ENCODE data around the gene ARID4A. TPM values are rescaled to one million over a fixed set of nuclear protein-coding genes. Genes with fewer than 3 reads are reported as not detected.
A peak's percentile ranks its signal among the peaks of the same experiment; 100 is the strongest.
"Not testable (repeated sequence)": the region's sequence is repeated elsewhere in the genome, so short reads cannot be mapped to it uniquely, and the experiment has no call there.

The ARID4A gene
- total and polyA plus RNA-seq, 2 donors = 13.7 to 14.8 TPM

DNA sequence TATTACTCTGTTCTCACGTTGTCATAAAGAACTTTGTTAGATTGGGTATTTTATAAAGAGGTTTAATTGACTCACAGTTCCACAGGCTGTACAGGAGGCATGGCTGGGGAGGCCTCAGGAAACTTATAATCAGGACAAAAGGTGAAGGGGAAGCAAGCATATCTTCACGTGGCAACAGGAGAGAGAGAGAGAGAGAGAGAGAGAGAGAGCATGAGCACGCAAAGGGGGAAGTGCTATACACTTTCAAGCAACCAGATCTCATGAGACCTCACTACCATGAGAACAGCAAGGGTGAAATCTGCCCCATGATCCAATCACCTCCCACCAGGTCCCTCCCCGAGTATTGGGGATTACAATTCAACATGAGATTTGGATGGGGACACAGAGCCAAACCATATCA, 41.3 kb downstream of the ARID4A start:
- not testable (repeated sequence) for H3K4me1 ChIP-seq (ENCODE audit: control insufficient read depth in 2 of 2, insufficient read depth in 2 of 2, low read length in 2 of 2); H3K4me3 ChIP-seq (ENCODE audit: low read length in 2 of 2); H3K27me3 ChIP-seq (ENCODE audit: control insufficient read depth in 2 of 2, insufficient read depth in 1 of 2, low read length in 1 of 2); H3K9me3 ChIP-seq (ENCODE audit: control insufficient read depth in 2 of 2, insufficient read depth in 1 of 2, low read length in 1 of 2); H3K27ac ChIP-seq (ENCODE audit: low read depth in 1 of 2, low read length in 1 of 2); DNase-seq (ENCODE audit: low read depth in 6 of 9, low spot score in 9 of 9)
- WGBS = 77% methylated on average over 4 of the region's 4 CpGs
- peaks cover 23 to 35% of the 10 kb centered on the region in 2 donors for H3K36me3 ChIP-seq (ENCODE audit: control insufficient read depth in 2 of 2, insufficient read depth in 2 of 2, low read length in 1 of 2)

DNA sequence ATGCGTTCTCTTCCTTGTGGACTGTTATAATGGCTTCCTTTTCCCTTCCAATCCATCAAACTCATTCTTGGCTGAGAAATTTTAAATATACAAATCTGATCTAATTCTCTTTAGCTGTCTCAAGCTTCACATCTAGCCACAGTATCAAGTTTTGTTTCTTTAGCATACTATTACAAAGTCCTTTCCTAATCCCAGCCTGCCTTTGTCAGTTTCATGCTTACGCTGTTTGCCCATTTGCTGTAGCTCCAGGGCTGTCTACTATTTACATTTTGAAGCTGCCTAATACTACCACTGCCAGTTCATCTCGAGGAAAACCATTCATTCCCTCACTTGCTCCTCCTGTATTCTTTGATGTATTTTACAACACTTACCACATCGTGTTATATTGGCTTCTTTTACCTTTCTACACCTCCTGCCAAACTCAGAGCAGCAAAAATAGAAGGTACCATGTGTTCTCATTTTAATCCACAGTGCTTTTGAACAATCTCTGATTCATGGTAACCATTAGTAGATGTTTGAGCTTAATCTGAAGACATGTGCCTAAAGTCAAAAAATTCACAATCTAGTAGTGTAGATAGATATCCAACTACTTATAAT, 42.9 kb downstream of the ARID4A start:
- Histone ChIP-seq H3K4me3 (ENCODE audit: low read length in 2 of 2) (no peak overlapping the region), H3K27ac (ENCODE audit: low read depth in 1 of 2, low read length in 1 of 2) (no peak overlapping the region), H3K27me3 (ENCODE audit: control insufficient read depth in 2 of 2, insufficient read depth in 1 of 2, low read length in 1 of 2) (no peaks in the 10 kb centered on the region), H3K36me3 (ENCODE audit: control insufficient read depth in 2 of 2, insufficient read depth in 2 of 2, low read length in 1 of 2) (peaks cover 21 to 35% of the 10 kb centered on the region in 2 donors), H3K4me1 (ENCODE audit: control insufficient read depth in 2 of 2, insufficient read depth in 2 of 2, low read length in 2 of 2) (no peaks in the 10 kb centered on the region), H3K9me3 (ENCODE audit: control insufficient read depth in 2 of 2, insufficient read depth in 1 of 2, low read length in 1 of 2) (no peaks in the 10 kb centered on the region)
- DNase-seq (ENCODE audit: low read depth in 6 of 9, low spot score in 9 of 9) = no peak
- 95% methylated on average over 4 of the region's 4 CpGs for WGBS

DNA sequence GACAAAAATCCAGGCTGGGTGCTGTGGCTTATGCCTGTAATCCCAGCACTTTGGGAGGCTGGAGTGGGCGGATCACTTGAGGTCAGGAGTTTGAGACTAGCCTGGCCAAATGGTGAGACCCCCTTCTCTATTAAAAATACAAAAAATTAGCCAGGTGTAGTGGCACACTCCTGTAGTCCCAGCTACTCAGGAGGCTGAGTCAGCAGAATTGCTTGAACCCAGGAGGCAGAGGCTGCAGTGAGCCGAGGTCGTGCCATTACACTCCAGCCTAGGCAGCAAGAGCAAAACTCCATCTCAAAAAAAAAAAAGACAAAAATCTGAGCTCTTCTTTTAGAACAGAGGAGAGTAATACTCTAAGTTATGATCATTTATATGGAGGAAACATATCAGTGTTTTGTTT, 45.2 kb downstream of the ARID4A start:
- not testable (repeated sequence) for H3K4me1 ChIP-seq (ENCODE audit: control insufficient read depth in 2 of 2, insufficient read depth in 2 of 2, low read length in 2 of 2); H3K27me3 ChIP-seq (ENCODE audit: control insufficient read depth in 2 of 2, insufficient read depth in 1 of 2, low read length in 1 of 2); H3K27ac ChIP-seq (ENCODE audit: low read depth in 1 of 2, low read length in 1 of 2); H3K9me3 ChIP-seq (ENCODE audit: control insufficient read depth in 2 of 2, insufficient read depth in 1 of 2, low read length in 1 of 2); H3K4me3 ChIP-seq (ENCODE audit: low read length in 2 of 2); DNase-seq (ENCODE audit: low read depth in 6 of 9, low spot score in 9 of 9)
- H3K36me3 ChIP-seq (ENCODE audit: control insufficient read depth in 2 of 2, insufficient read depth in 2 of 2, low read length in 1 of 2) = peaks cover 21 to 43% of the 10 kb centered on the region in 2 donors
- WGBS = 98% methylated on average over 3 of the region's 3 CpGs

DNA sequence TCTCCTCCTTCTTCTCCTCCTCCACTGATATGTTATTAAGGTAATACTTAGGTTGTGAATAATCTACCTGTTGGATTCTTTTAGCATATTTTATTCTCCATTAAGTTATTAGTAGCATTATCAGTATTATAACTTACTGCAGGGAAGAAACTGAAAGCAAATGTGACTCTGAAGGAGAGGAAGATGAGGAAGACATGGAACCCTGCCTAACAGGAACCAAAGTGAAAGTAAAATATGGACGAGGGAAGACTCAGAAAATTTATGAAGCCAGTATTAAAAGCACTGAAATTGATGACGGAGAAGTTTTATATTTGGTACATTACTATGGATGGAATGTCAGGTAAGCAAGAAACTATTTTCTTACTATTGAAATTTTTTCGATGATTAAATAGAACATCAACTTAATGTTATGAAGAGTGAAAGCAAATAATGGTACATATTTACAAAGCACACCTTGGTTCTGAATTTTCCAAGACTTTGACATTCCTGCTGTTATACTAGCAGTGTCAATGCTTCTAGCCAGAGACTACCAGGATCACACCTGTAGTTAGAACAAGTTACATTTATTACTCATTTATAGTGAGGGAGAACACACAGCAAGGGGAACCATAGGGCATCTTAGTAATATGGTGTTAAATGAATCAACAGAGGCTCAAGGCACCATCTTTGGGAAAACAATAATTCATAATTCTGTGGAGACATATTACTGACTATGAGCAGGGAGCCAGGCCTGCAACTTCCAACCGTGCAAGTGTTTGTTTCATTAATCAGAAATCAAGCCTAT, 55.4 kb downstream of the ARID4A start:
- no peak overlapping the region for H3K4me3 ChIP-seq (ENCODE audit: low read length in 2 of 2)
- WGBS = 56% methylated on average over 4 of the region's 4 CpGs
- peak in 1 of 9 donors; percentile 16 for DNase-seq (ENCODE audit: low read depth in 6 of 9, low spot score in 9 of 9)

DNA sequence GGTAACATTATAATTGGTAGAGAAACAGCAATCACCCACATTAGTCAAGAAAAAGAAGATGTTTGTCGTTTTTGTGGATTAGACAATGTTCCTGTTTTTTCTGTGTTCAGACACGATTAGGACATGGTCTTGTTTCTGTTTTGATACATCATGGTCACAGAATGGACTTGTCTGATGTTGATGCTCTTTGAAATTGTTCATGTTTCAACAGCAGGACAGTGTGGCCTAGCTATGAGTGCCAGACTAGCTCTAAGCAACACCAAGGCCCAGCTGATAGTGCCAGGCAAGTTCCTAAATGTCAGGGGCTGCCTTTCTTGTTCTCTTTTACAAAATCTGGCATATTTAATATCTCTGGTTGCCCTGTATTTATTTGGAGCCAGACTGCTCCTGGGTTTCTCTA, 56.5 kb downstream of the ARID4A start:
- DNase-seq (ENCODE audit: low read depth in 6 of 9, low spot score in 9 of 9) = no peak
- Histone ChIP-seq H3K4me3 (ENCODE audit: low read length in 2 of 2) (no peak overlapping the region), H3K27ac (ENCODE audit: low read depth in 1 of 2, low read length in 1 of 2) (no peak overlapping the region), H3K27me3 (ENCODE audit: control insufficient read depth in 2 of 2, insufficient read depth in 1 of 2, low read length in 1 of 2) (no peaks in the 10 kb centered on the region), H3K36me3 (ENCODE audit: control insufficient read depth in 2 of 2, insufficient read depth in 2 of 2, low read length in 1 of 2) (peaks cover 28 to 50% of the 10 kb centered on the region in 2 donors), H3K4me1 (ENCODE audit: control insufficient read depth in 2 of 2, insufficient read depth in 2 of 2, low read length in 2 of 2) (no peaks in the 10 kb centered on the region), H3K9me3 (ENCODE audit: control insufficient read depth in 2 of 2, insufficient read depth in 1 of 2, low read length in 1 of 2) (no peaks in the 10 kb centered on the region)
- 73% methylated on average over 2 of the region's 2 CpGs for WGBS

More for the DNA sequence above, 55.4 kb downstream of the ARID4A start:
- Histone ChIP-seq H3K27ac (ENCODE audit: low read depth in 1 of 2, low read length in 1 of 2) (no peak overlapping the region), H3K4me1 (ENCODE audit: control insufficient read depth in 2 of 2, insufficient read depth in 2 of 2, low read length in 2 of 2) (no peaks in the 10 kb centered on the region), H3K36me3 (ENCODE audit: control insufficient read depth in 2 of 2, insufficient read depth in 2 of 2, low read length in 1 of 2) (peaks cover 30 to 47% of the 10 kb centered on the region in 2 donors), H3K9me3 (ENCODE audit: control insufficient read depth in 2 of 2, insufficient read depth in 1 of 2, low read length in 1 of 2) (no peaks in the 10 kb centered on the region), H3K27me3 (ENCODE audit: control insufficient read depth in 2 of 2, insufficient read depth in 1 of 2, low read length in 1 of 2) (no peaks in the 10 kb centered on the region)

DNA sequence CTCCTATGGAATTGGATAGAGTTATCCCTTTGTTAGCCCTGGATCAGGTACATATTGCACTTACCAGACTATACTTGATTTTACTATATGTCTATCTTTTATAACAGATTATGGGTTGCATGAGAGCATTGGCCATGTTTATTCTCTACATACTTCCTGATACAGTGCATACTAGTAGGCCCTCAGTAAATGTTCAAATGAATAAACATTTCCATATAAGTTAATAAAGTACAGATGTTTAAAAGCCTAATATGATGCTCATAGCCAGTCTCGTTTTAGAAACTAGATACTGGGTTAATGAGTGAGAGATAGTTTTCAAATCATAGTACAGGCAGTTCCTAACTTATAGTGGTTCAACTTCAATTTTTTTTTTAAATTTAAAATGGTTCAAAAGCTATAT, 57.9 kb downstream of the ARID4A start:
- 98% methylated on average over 1 of the region's 1 CpG for WGBS
- Histone ChIP-seq H3K27ac (ENCODE audit: low read depth in 1 of 2, low read length in 1 of 2) (no peak overlapping the region), H3K4me1 (ENCODE audit: control insufficient read depth in 2 of 2, insufficient read depth in 2 of 2, low read length in 2 of 2) (no peaks in the 10 kb centered on the region), H3K4me3 (ENCODE audit: low read length in 2 of 2) (no peak overlapping the region), H3K9me3 (ENCODE audit: control insufficient read depth in 2 of 2, insufficient read depth in 1 of 2, low read length in 1 of 2) (no peaks in the 10 kb centered on the region), H3K27me3 (ENCODE audit: control insufficient read depth in 2 of 2, insufficient read depth in 1 of 2, low read length in 1 of 2) (no peaks in the 10 kb centered on the region), H3K36me3 (ENCODE audit: control insufficient read depth in 2 of 2, insufficient read depth in 2 of 2, low read length in 1 of 2) (peaks cover 35 to 55% of the 10 kb centered on the region in 2 donors)
- no peak for DNase-seq (ENCODE audit: low read depth in 6 of 9, low spot score in 9 of 9)

DNA sequence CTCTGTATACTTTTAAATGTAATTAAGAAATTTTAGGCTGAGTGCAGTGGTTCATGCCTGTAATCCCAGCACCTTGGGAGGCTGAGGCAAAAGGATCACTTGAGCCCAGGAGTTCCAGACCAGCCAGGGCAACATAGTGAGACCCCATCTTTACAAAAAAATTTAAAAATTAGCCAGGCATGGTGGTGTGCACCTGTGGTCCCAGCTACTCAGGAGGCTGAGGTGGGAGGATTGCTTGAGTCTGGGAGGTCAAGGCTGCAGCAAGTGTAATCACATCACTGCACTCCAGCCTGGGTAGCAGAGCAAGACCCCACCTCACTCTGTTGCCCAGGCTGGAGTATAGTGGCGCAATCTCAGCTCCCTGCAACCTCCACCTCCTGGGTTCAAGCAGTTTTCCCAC, 63.9 kb downstream of the ARID4A start:
- H3K4me3 ChIP-seq (ENCODE audit: low read length in 2 of 2) = not testable (repeated sequence)

DNA sequence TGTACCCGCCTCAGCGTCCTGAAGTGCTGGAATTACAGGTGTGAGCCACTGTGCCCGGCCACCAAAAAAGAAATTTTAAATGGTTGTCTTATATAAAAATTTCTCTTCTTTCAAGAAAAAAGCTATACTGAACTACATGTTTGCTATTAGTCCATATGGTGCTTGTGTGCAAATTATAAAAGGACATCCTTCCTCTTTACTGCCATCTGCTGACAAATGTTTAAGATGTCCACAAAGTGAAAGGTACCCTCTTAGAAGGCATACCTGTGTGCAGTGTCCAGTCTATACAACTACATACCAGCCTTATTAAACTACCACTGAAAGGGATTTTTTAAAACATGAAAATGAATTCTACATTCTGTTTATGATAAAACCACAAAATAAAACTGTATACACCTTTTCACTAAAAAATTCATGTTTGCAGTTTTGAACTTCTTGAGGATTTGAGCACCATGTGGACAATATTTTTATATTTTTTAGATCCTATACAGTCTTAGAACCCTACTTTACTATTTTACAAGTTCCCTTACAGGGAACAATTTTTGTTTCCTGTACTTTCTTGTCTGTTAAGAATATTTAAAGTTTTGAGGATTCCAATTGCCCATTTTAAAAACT, 64.5 kb downstream of the ARID4A start:
- WGBS = 98% methylated on average over 3 of the region's 3 CpGs
- Histone ChIP-seq H3K4me3 (ENCODE audit: low read length in 2 of 2) (no peak overlapping the region), H3K36me3 (ENCODE audit: control insufficient read depth in 2 of 2, insufficient read depth in 2 of 2, low read length in 1 of 2) (peaks cover 38 to 50% of the 10 kb centered on the region in 2 donors), H3K27ac (ENCODE audit: low read depth in 1 of 2, low read length in 1 of 2) (no peak overlapping the region), H3K4me1 (ENCODE audit: control insufficient read depth in 2 of 2, insufficient read depth in 2 of 2, low read length in 2 of 2) (no peaks in the 10 kb centered on the region), H3K9me3 (ENCODE audit: control insufficient read depth in 2 of 2, insufficient read depth in 1 of 2, low read length in 1 of 2) (no peaks in the 10 kb centered on the region), H3K27me3 (ENCODE audit: control insufficient read depth in 2 of 2, insufficient read depth in 1 of 2, low read length in 1 of 2) (no peaks in the 10 kb centered on the region)
- DNase-seq (ENCODE audit: low read depth in 6 of 9, low spot score in 9 of 9) = peak in 8 of 9 donors; percentile 7 to 62 (median 28)

More for the DNA sequence above, 63.9 kb downstream of the ARID4A start:
- WGBS = 97% methylated on average over 1 of the region's 1 CpG
- not testable (repeated sequence) for H3K27ac ChIP-seq (ENCODE audit: low read depth in 1 of 2, low read length in 1 of 2); H3K9me3 ChIP-seq (ENCODE audit: control insufficient read depth in 2 of 2, insufficient read depth in 1 of 2, low read length in 1 of 2); H3K4me1 ChIP-seq (ENCODE audit: control insufficient read depth in 2 of 2, insufficient read depth in 2 of 2, low read length in 2 of 2); DNase-seq (ENCODE audit: low read depth in 6 of 9, low spot score in 9 of 9); H3K27me3 ChIP-seq (ENCODE audit: control insufficient read depth in 2 of 2, insufficient read depth in 1 of 2, low read length in 1 of 2)
- H3K36me3 ChIP-seq (ENCODE audit: control insufficient read depth in 2 of 2, insufficient read depth in 2 of 2, low read length in 1 of 2) = peaks cover 33 to 47% of the 10 kb centered on the region in 2 donors

DNA sequence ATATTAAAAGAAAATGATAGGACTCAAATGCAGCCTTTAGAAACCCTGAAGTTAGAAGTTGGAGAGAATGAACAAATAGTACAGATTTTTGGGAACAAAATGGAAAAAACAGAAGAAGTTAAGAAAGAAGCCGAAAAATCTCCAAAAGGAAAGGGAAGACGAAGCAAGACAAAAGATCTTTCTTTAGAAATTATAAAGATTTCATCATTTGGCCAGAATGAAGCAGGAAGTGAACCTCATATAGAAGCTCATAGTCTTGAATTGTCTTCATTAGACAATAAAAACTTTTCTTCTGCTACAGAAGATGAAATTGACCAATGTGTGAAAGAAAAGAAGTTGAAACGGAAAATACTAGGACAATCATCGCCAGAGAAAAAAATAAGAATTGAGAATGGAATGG, 66.0 kb downstream of the ARID4A start:
- no peaks in the 10 kb centered on the region for H3K4me1 ChIP-seq (ENCODE audit: control insufficient read depth in 2 of 2, insufficient read depth in 2 of 2, low read length in 2 of 2)
- no peak overlapping the region for H3K27ac ChIP-seq (ENCODE audit: low read depth in 1 of 2, low read length in 1 of 2)
- no peaks in the 10 kb centered on the region for H3K27me3 ChIP-seq (ENCODE audit: control insufficient read depth in 2 of 2, insufficient read depth in 1 of 2, low read length in 1 of 2)
- peaks cover 38 to 51% of the 10 kb centered on the region in 2 donors for H3K36me3 ChIP-seq (ENCODE audit: control insufficient read depth in 2 of 2, insufficient read depth in 2 of 2, low read length in 1 of 2)
- no peak overlapping the region for H3K4me3 ChIP-seq (ENCODE audit: low read length in 2 of 2)
- 95% methylated on average over 4 of the region's 4 CpGs for whole genome bisulfite sequencing
- DNase-seq (ENCODE audit: low read depth in 6 of 9, low spot score in 9 of 9) = no peak
- no peaks in the 10 kb centered on the region for H3K9me3 ChIP-seq (ENCODE audit: control insufficient read depth in 2 of 2, insufficient read depth in 1 of 2, low read length in 1 of 2)

All from thymus (tissue), 11 donors.